GM23338 (cell line): Measurements from ENCODE around the gene ABHD10. TPM values are rescaled to one million over a fixed set of nuclear protein-coding genes. Genes with fewer than 3 reads are reported as not detected.

Experiments
- ATAC-seq: fragments of 200-7000 bp; cut with Tn5 transposase; 3 replicates; pipeline ENCODE4 v1.9.1; 2020
- DNase-seq: peaks from one replicate; pipeline ENCODE4 v3.0.0-alpha.2; 2015; ENCODE audit warnings: low spot score
- H2AFZ ChIP-seq: fragments of 200-600 bp; sonication (generic); 2 replicates; pipeline ENCODE4 v1.8.0; 2016; ENCODE audit warnings: antibody characterized with exemption, mild to moderate bottlenecking, moderate library complexity
- H3F3A ChIP-seq: fragments of 200-600 bp; sonication (generic); replicated peaks from 2 replicates; pipeline ENCODE4 v1.8.0; 2017; ENCODE audit warnings: antibody characterized with exemption, mixed run types, low read depth
- H3K27ac ChIP-seq: fragments of 200-600 bp; sonication (generic); 2 replicates; pipeline ENCODE4 v1.6.1; 2016; ENCODE audit warnings: low read depth
- H3K27me3 ChIP-seq: fragments of 200-600 bp; sonication (generic); 2 replicates; pipeline ENCODE4 v1.8.0; 2016; ENCODE audit warnings: mild to moderate bottlenecking, mixed run types, moderate library complexity; ENCODE audit not compliant: insufficient read depth
- H3K36me3 ChIP-seq: fragments of 200-600 bp; sonication (generic); 2 replicates; pipeline ENCODE4 v1.8.0; 2016; ENCODE audit warnings: mild to moderate bottlenecking; ENCODE audit not compliant: insufficient read depth
- H3K4me1 ChIP-seq: fragments of 200-600 bp; sonication (generic); 2 replicates; pipeline ENCODE4 v1.8.0; 2016; ENCODE audit warnings: mild to moderate bottlenecking, moderate library complexity; ENCODE audit not compliant: insufficient read depth
- H3K4me2 ChIP-seq: fragments of 200-600 bp; sonication (generic); 2 replicates; pipeline ENCODE4 v1.7.1; 2017; ENCODE audit warnings: mixed run types
- H3K4me3 ChIP-seq: fragments of 200-600 bp; sonication (generic); 2 replicates; pipeline ENCODE4 v1.6.1; 2016; ENCODE audit warnings: mixed run types
- H3K79me2 ChIP-seq: fragments of 200-600 bp; sonication (generic); replicated peaks from 2 replicates; pipeline ENCODE4 v1.8.0; 2017; ENCODE audit warnings: mild to moderate bottlenecking; ENCODE audit not compliant: insufficient read depth
- H3K9me2 ChIP-seq: fragments of 200-600 bp; sonication (generic); 2 replicates; pipeline ENCODE4 v1.8.0; 2017; ENCODE audit not compliant: insufficient read depth
- H4K20me1 ChIP-seq: fragments of 200-600 bp; sonication (generic); replicated peaks from 2 replicates; pipeline ENCODE4 v1.8.0; 2017; ENCODE audit warnings: mild to moderate bottlenecking; ENCODE audit not compliant: insufficient read depth
- H3K27ac Mint-ChIP-seq: 2 replicates; pipeline ENCODE4 v1.8.0; 2020; ENCODE audit warnings: inconsistent platforms, mild to moderate bottlenecking, moderate library complexity, mixed read lengths
- H3K27me3 Mint-ChIP-seq: 3 replicates; pipeline ENCODE4 v1.8.0; 2022; ENCODE audit warnings: low read depth, mild to moderate bottlenecking, moderate library complexity, mixed read lengths, inconsistent platforms; ENCODE audit not compliant: insufficient read depth, poor library complexity
- H3K36me3 Mint-ChIP-seq: 3 replicates; pipeline ENCODE4 v1.8.0; 2021; ENCODE audit warnings: low read depth, mild to moderate bottlenecking, inconsistent platforms, moderate library complexity, mixed read lengths
- H3K4me1 Mint-ChIP-seq: 3 replicates; pipeline ENCODE4 v1.8.0; 2020; ENCODE audit warnings: mild to moderate bottlenecking, inconsistent platforms, mixed read lengths
- H3K4me3 Mint-ChIP-seq: 3 replicates; pipeline ENCODE4 v1.8.0; 2021; ENCODE audit warnings: moderate library complexity, mild to moderate bottlenecking, inconsistent platforms, mixed read lengths
- H3K9me3 Mint-ChIP-seq: 3 replicates; pipeline ENCODE4 v1.8.0; 2020; ENCODE audit warnings: moderate library complexity, mild to moderate bottlenecking, inconsistent platforms, mixed read lengths
- CREB1 ChIP-seq: fragments of 250-450 bp; sonication (Bioruptor Pico); IDR thresholded peaks from 2 replicates; pipeline ENCODE4 v1.5.0; 2020; ENCODE audit warnings: low read depth, mild to moderate bottlenecking, moderate library complexity
- EZH2phosphoT487 ChIP-seq: fragments of 200-600 bp; sonication (generic); IDR thresholded peaks from one replicate; pipeline ENCODE4 v1.8.1; 2018; ENCODE audit warnings: antibody characterized with exemption; ENCODE audit not compliant: unreplicated experiment
- JUNB ChIP-seq: IDR thresholded peaks from one replicate; pipeline ENCODE4 v1.6.1; 2016; ENCODE audit warnings: antibody characterized with exemption; ENCODE audit not compliant: unreplicated experiment
- NANOG ChIP-seq: IDR thresholded peaks from 2 replicates; pipeline ENCODE4 v1.6.1; 2016; ENCODE audit warnings: antibody characterized with exemption, borderline replicate concordance
- POLR2AphosphoS5 ChIP-seq: IDR thresholded peaks from 2 replicates; pipeline ENCODE4 v1.6.1; 2016; ENCODE audit warnings: antibody characterized with exemption, low read depth
- STAT1 ChIP-seq: IDR thresholded peaks from one replicate; pipeline ENCODE4 v1.6.1; 2016; ENCODE audit warnings: antibody characterized with exemption; ENCODE audit not compliant: unreplicated experiment
- ZNF331 ChIP-seq: fragments of 250-450 bp; sonication (Bioruptor Pico); IDR thresholded peaks from 2 replicates; pipeline ENCODE4 v1.5.0; 2020; ENCODE audit warnings: low read depth, mild to moderate bottlenecking, moderate library complexity
- polyA plus RNA-seq: library from polyadenylated mRNA; unstranded; fragments of >200 nt; fragmentation: Nextera tagmentation; extraction: Ambion mirVana; gene quantifications from 2 replicates; pipeline ENCODE4 v1.2.1, GENCODE V29; 2016
- total RNA-seq: library from RNA; depleted of rRNA; stranded (reverse); fragments of >200 nt; shearing (Covaris generic); gene quantifications from 2 replicates; pipeline ENCODE4 v1.2.3, GENCODE V29; 2014
- TF ChIP-seq, protein P1 (sequence below): fragments of 250-450 bp; sonication (Bioruptor Pico); IDR thresholded peaks from 2 replicates; pipeline ENCODE4 v1.5.0; 2020; ENCODE audit warnings: mild to moderate bottlenecking, moderate library complexity

ABHD10 gene
- total and polyA plus RNA-seq, 2 experiments from 2014 or later: 16.9 to 28.0 TPM

GRCh38 chr3:111980716-111981456 lies 2.1 kb downstream of the ABHD10 start (continued):
- TF ChIP-seq, protein P1, sequence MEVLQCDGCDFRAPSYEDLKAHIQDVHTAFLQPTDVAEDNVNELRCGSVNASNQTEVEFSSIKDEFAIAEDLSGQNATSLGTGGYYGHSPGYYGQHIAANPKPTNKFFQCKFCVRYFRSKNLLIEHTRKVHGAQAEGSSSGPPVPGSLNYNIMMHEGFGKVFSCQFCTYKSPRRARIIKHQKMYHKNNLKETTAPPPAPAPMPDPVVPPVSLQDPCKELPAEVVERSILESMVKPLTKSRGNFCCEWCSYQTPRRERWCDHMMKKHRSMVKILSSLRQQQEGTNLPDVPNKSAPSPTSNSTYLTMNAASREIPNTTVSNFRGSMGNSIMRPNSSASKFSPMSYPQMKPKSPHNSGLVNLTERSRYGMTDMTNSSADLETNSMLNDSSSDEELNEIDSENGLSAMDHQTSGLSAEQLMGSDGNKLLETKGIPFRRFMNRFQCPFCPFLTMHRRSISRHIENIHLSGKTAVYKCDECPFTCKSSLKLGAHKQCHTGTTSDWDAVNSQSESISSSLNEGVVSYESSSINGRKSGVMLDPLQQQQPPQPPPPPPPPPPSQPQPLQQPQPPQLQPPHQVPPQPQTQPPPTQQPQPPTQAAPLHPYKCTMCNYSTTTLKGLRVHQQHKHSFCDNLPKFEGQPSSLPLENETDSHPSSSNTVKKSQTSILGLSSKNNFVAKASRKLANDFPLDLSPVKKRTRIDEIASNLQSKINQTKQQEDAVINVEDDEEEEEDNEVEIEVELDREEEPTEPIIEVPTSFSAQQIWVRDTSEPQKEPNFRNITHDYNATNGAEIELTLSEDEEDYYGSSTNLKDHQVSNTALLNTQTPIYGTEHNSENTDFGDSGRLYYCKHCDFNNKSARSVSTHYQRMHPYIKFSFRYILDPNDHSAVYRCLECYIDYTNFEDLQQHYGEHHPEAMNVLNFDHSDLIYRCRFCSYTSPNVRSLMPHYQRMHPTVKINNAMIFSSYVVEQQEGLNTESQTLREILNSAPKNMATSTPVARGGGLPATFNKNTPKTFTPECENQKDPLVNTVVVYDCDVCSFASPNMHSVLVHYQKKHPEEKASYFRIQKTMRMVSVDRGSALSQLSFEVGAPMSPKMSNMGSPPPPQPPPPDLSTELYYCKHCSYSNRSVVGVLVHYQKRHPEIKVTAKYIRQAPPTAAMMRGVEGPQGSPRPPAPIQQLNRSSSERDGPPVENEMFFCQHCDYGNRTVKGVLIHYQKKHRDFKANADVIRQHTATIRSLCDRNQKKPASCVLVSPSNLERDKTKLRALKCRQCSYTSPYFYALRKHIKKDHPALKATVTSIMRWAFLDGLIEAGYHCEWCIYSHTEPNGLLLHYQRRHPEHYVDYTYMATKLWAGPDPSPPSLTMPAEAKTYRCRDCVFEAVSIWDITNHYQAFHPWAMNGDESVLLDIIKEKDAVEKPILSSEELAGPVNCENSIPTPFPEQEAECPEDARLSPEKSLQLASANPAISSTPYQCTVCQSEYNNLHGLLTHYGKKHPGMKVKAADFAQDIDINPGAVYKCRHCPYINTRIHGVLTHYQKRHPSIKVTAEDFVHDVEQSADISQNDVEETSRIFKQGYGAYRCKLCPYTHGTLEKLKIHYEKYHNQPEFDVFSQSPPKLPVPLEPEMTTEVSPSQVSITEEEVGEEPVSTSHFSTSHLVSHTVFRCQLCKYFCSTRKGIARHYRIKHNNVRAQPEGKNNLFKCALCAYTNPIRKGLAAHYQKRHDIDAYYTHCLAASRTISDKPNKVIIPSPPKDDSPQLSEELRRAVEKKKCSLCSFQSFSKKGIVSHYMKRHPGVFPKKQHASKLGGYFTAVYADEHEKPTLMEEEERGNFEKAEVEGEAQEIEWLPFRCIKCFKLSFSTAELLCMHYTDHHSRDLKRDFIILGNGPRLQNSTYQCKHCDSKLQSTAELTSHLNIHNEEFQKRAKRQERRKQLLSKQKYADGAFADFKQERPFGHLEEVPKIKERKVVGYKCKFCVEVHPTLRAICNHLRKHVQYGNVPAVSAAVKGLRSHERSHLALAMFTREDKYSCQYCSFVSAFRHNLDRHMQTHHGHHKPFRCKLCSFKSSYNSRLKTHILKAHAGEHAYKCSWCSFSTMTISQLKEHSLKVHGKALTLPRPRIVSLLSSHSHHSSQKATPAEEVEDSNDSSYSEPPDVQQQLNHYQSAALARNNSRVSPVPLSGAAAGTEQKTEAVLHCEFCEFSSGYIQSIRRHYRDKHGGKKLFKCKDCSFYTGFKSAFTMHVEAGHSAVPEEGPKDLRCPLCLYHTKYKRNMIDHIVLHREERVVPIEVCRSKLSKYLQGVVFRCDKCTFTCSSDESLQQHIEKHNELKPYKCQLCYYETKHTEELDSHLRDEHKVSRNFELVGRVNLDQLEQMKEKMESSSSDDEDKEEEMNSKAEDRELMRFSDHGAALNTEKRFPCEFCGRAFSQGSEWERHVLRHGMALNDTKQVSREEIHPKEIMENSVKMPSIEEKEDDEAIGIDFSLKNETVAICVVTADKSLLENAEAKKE (CRISPR knock-in tag): no peak
- TF ChIP-seq EZH2phosphoT487 (no peak), ZNF331 (no peak), POLR2AphosphoS5 (no peak), STAT1 (no peak)

DNA sequence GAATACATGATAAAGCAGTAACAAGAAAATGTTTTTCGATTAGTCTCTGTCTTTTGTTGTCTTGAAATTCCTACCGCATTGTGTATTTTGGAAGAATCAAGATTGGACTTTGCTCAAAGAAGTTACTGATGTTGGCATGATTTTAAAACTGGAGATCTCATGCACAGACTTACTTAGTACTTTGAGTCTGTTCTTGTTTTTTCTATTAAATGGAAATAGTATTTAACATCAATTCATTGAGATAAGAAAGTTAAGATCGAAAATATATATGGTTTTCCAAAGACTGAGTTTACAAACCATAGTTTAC lies 2.6 kb downstream of the ABHD10 start:
- peaks cover 30% of the 10 kb centered on the region for H3K79me2 ChIP-seq
- H3K27ac ChIP-seq: no peak overlapping the region
- H4K20me1 ChIP-seq: no peaks in the 10 kb centered on the region; the same call in 1 of the 2 replicates
- Mint-ChIP-seq H3K27ac (no peak overlapping the region), H3K36me3 (peaks cover 10% of the 10 kb centered on the region; the same call in 1 of the 3 replicates), H3K4me3 (no peak overlapping the region), H3K4me1 (peaks cover 10% of the 10 kb centered on the region; the same call in 2 of the 3 replicates), H3K27me3 (peaks cover 3% of the 10 kb centered on the region), H3K9me3 (no peaks in the 10 kb centered on the region)
- no peak overlapping the region for H2AFZ ChIP-seq
- no peaks in the 10 kb centered on the region for H3K36me3 ChIP-seq
- ATAC-seq (no peak), DNase-seq (no peak)
- H3K9me2 ChIP-seq: no peaks in the 10 kb centered on the region
- no peaks in the 10 kb centered on the region for H3F3A ChIP-seq
- H3K27me3 ChIP-seq: no peaks in the 10 kb centered on the region
- 0 out of 2 replicates have a peak, but pooled peaks cover 6% of the 10 kb centered on the region for H3K4me1 ChIP-seq
- H3K4me2 ChIP-seq: no peak overlapping the region
- no peak overlapping the region for H3K4me3 ChIP-seq
- no peak for TF ChIP-seq JUNB
- TF ChIP-seq, protein P1 (CRISPR knock-in tag): no peak
- TF ChIP-seq NANOG: no peak
- TF ChIP-seq CREB1 (CRISPR knock-in tag): no peak
